Measurements from ENCODE around the gene ANKRD11. TPM values are rescaled to one million over a fixed set of nuclear protein-coding genes. Genes with fewer than 3 reads are reported as not detected.
"Not testable (repeated sequence)": the region's sequence is repeated elsewhere in the genome, so short reads cannot be mapped to it uniquely, and the experiment has no call there.

ANKRD11 gene
- polyA plus RNA-seq, 4 donors: 48.4 to 86.7 (median 65.5) TPM

DNA sequence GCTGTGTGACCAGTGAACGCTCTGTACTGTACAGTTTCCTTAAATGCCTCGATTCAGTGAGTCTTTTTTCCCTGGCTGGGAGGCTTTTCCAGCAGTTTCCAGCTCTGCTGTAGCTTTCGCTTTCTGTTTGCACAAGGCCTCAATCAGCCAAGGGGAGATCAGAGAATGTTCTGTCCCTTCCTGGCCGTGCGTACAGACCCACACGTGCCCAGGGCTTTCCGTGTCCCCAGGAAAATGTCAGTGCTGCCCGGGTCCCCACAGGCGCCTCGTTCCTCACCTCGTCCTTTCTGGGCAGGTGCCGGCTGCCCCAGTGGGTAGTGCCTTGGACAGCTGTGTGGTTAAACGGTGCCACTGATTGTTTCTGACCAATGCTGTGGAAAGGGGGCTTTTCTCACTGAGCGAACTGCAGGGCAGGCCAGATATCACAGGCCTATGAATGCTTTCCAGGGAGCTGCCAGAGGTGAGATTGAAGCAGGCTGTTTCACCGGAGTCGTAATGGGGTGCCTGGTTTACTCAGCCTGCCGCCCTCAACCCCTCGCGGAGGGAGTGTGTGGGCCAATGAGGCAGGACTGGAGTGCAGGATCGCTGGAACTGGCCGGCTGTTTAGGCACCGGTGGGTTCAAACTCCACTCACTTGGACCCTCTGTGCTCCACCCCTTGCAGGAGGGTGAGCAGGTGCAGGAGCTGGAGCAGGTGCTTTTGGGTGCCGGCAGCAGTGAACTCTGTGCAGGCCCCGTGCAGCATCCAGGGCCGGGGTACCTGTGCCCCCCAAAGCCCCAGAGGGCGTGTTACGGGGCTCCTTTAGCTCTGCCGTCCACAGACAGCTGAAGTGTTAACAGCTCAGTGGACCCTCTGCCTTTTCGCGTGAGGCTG is 228.4 kb downstream of the ANKRD11 start:
- H3K9me3 ChIP-seq (ENCODE audit: control insufficient read depth in 2 of 2, insufficient read depth in 1 of 2, low read depth in 1 of 2, low read length in 1 of 2): peaks cover 0 to 17% of the 10 kb centered on the region in 2 donors
- peak overlapping the region in 1 of 3 donors; percentile 23 for H3K4me3 ChIP-seq (ENCODE audit: low read depth in 1 of 3, low read length in 3 of 3)
- no peak for FAIRE-seq

DNA sequence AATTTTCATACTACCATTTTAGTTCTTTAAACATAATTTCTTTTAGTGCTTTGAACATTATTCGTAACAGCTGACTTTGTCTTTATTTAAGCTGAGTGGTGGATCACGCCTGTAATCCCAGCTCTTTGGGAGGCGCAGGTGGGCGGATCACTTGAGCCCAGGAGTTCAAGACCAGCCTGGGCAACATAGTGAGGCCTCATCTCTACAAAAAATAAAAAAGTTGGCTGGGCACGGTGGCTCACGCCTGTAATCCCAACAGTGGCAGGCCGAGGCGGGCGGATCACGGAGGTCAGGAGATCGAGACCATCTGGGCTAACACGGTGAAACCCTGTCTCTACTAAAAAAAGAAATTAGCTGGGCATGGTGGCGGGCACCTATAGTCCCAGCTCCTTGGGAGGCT is 230.5 kb downstream of the ANKRD11 start:
- not testable (repeated sequence) for H3K36me3 ChIP-seq (ENCODE audit: control insufficient read depth in 3 of 3, insufficient read depth in 2 of 3, low read depth in 1 of 3, low read length in 3 of 3); DNase-seq; H3K27ac ChIP-seq (ENCODE audit: low read depth in 1 of 3, low read length in 2 of 3); H3K4me3 ChIP-seq (ENCODE audit: low read depth in 1 of 3, low read length in 3 of 3); FAIRE-seq
- Histone ChIP-seq H3K9me3 (ENCODE audit: control insufficient read depth in 2 of 2, insufficient read depth in 1 of 2, low read depth in 1 of 2, low read length in 1 of 2) (peaks cover 0 to 17% of the 10 kb centered on the region in 2 donors), H3K27me3 (ENCODE audit: control insufficient read depth in 3 of 3, insufficient read depth in 3 of 3, low read length in 3 of 3) (peaks cover 0 to 18% (median 0%) of the 10 kb centered on the region in 3 donors), H3K4me1 (ENCODE audit: control insufficient read depth in 3 of 3, insufficient read depth in 2 of 3, low read depth in 1 of 3, low read length in 2 of 3) (peaks cover 0 to 14% (median 1%) of the 10 kb centered on the region in 3 donors)
- WGBS, 3 donors: 91 to 97% (median 95%) methylated on average over 13 of the region's 13 CpGs

More for the DNA sequence above, 228.4 kb downstream of the ANKRD11 start:
- 19 to 66% (median 46%) methylated on average over 30 of the region's 30 CpGs for WGBS, 3 donors
- DNase-seq: peak; percentile 31 to 82
- H3K27me3 ChIP-seq (ENCODE audit: control insufficient read depth in 3 of 3, insufficient read depth in 3 of 3, low read length in 3 of 3): peaks cover 0 to 12% (median 0%) of the 10 kb centered on the region in 3 donors
- H3K36me3 ChIP-seq (ENCODE audit: control insufficient read depth in 3 of 3, insufficient read depth in 2 of 3, low read depth in 1 of 3, low read length in 3 of 3): peaks cover 0 to 21% (median 7%) of the 10 kb centered on the region in 3 donors
- peaks cover 0 to 9% (median 1%) of the 10 kb centered on the region in 3 donors for H3K4me1 ChIP-seq (ENCODE audit: control insufficient read depth in 3 of 3, insufficient read depth in 2 of 3, low read depth in 1 of 3, low read length in 2 of 3)
- H3K27ac ChIP-seq (ENCODE audit: low read depth in 1 of 3, low read length in 2 of 3): peak overlapping the region in 2 of 3 donors; percentile 7 to 69

DNA sequence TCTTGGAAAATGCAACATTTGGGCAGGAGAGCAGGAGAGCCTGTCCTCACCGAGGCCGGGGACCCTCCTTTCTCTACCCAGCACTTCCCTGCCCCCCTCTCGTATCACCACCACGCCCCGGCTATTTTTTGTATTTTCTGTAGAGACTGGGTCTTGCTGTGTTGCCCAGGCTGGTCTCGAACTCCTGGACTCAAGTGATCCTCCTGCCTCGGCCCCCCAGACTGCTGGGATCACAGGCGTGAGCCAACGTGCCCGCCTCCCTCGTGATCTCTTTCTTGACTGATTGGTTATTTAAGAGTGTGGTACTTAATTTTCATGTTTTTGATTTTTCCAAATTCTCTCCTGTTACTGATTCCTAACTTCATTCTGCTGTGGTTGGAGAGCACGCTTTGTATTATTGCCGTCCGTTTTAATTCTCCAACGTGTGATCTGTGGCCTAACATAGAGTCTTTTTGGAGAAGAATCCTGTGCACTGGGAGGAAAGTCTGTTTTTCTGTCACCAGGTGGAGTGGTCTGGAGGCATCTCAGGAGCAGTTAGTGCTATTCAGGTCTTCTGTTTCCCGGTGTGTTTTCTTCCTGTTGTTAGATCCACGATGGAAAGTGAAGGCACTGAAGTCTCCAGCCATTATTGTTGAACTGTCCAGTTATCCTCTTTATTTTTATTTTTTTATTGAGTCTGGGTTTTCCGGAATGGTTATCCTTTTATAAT is 232.4 kb downstream of the ANKRD11 start:
- DNase-seq (peak in 1 of 2 donors; percentile 18), FAIRE-seq (no peak)
- Histone ChIP-seq H3K9me3 (ENCODE audit: control insufficient read depth in 2 of 2, insufficient read depth in 1 of 2, low read depth in 1 of 2, low read length in 1 of 2) (peaks cover 0 to 13% of the 10 kb centered on the region in 2 donors), H3K27ac (ENCODE audit: low read depth in 1 of 3, low read length in 2 of 3) (peak overlapping the region in 2 of 3 donors; percentile 49 to 90), H3K27me3 (ENCODE audit: control insufficient read depth in 3 of 3, insufficient read depth in 3 of 3, low read length in 3 of 3) (peaks cover 0 to 18% (median 0%) of the 10 kb centered on the region in 3 donors), H3K4me1 (ENCODE audit: control insufficient read depth in 3 of 3, insufficient read depth in 2 of 3, low read depth in 1 of 3, low read length in 2 of 3) (peaks cover 0 to 14% (median 1%) of the 10 kb centered on the region in 3 donors), H3K36me3 (ENCODE audit: control insufficient read depth in 3 of 3, insufficient read depth in 2 of 3, low read depth in 1 of 3, low read length in 3 of 3) (no peaks in the 10 kb centered on the region), H3K4me3 (ENCODE audit: low read depth in 1 of 3, low read length in 3 of 3) (peak overlapping the region in 2 of 3 donors; percentile 20 to 59)
- 51 to 76% (median 58%) methylated on average over 18 of the region's 18 CpGs for WGBS, 3 donors

DNA sequence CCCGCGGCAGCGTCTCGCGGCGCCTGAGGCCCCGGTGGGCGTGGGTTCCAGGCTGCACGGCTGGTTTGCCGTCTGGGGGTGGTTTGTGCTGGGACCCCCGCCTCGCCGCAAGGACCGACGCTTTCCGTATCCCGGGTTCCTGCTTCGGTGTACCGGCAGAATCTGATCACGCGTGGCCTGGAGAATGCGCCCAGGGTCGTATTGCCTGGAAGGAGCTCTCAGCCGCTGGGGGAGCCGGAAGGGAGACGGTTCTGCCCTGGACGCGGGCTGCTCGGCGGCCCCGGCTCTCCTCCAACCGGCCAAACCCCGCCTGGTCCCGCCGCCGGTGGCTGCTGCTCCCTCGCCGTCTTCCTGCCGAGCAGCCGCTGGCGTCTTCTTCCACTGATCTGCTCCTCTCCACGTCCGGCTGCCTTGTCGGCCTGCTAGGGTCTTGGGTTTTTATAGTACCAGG is 233.1 kb downstream of the ANKRD11 start:
- no peak for FAIRE-seq
- peak overlapping the region; percentile 20 to 59 (median 30) for H3K4me3 ChIP-seq (ENCODE audit: low read depth in 1 of 3, low read length in 3 of 3)
- WGBS, 3 donors: 1 to 3% (median 3%) methylated on average over 39 to 44 of the region's 44 CpGs

DNA sequence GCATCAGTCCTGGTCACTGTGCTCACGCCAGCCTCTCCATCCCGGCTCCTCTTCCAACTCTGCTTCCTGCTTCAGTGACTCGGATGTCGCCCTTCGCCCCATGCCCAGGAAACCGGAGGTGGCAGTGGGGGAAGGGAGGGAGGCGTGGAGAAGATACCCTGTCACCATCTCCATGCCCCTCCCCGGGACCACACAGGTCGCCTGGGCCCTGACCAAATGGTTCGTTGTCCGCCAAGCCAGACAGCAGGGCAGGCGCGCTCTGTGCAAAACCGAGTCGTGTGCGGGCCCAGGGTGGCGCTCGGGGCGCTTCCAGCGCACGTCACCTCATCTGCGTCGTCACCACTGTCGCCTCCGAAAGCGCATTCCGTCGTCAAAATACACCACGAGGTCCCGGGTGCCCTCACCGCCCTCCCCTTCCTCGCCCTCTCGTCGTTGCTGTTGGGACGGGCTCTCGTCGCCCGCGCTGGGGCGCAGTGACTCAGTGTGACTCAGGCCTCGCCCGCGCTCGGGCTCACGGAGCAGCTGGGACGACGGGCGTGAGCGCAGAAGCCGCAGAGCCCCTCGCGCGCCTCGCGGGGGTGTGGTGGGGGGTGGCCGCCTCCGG is 233.6 kb downstream of the ANKRD11 start:
- Histone ChIP-seq H3K4me1 (ENCODE audit: control insufficient read depth in 3 of 3, insufficient read depth in 2 of 3, low read depth in 1 of 3, low read length in 2 of 3) (peaks cover 0 to 14% (median 1%) of the 10 kb centered on the region in 3 donors), H3K36me3 (ENCODE audit: control insufficient read depth in 3 of 3, insufficient read depth in 2 of 3, low read depth in 1 of 3, low read length in 3 of 3) (no peaks in the 10 kb centered on the region), H3K4me3 (ENCODE audit: low read depth in 1 of 3, low read length in 3 of 3) (peak overlapping the region in 2 of 3 donors; percentile 42 to 59), H3K9me3 (ENCODE audit: control insufficient read depth in 2 of 2, insufficient read depth in 1 of 2, low read depth in 1 of 2, low read length in 1 of 2) (peaks cover 0 to 1% of the 10 kb centered on the region in 2 donors), H3K27ac (ENCODE audit: low read depth in 1 of 3, low read length in 2 of 3) (peak overlapping the region in 2 of 3 donors; percentile 49 to 90), H3K27me3 (ENCODE audit: control insufficient read depth in 3 of 3, insufficient read depth in 3 of 3, low read length in 3 of 3) (peaks cover 0 to 18% (median 0%) of the 10 kb centered on the region in 3 donors)
- DNase-seq (peak; percentile 79 to 87), FAIRE-seq (no peak)
- WGBS, 3 donors: 4 to 5% (median 5%) methylated on average over 48 to 57 of the region's 57 CpGs

More for the DNA sequence above, 233.1 kb downstream of the ANKRD11 start:
- Histone ChIP-seq H3K36me3 (ENCODE audit: control insufficient read depth in 3 of 3, insufficient read depth in 2 of 3, low read depth in 1 of 3, low read length in 3 of 3) (no peaks in the 10 kb centered on the region), H3K27ac (ENCODE audit: low read depth in 1 of 3, low read length in 2 of 3) (peak overlapping the region in 2 of 3 donors; percentile 49 to 90), H3K9me3 (ENCODE audit: control insufficient read depth in 2 of 2, insufficient read depth in 1 of 2, low read depth in 1 of 2, low read length in 1 of 2) (peaks cover 0 to 7% of the 10 kb centered on the region in 2 donors), H3K4me1 (ENCODE audit: control insufficient read depth in 3 of 3, insufficient read depth in 2 of 3, low read depth in 1 of 3, low read length in 2 of 3) (peaks cover 0 to 14% (median 1%) of the 10 kb centered on the region in 3 donors), H3K27me3 (ENCODE audit: control insufficient read depth in 3 of 3, insufficient read depth in 3 of 3, low read length in 3 of 3) (peaks cover 0 to 18% (median 0%) of the 10 kb centered on the region in 3 donors)
- peak in 1 of 2 donors; percentile 29 for DNase-seq

DNA sequence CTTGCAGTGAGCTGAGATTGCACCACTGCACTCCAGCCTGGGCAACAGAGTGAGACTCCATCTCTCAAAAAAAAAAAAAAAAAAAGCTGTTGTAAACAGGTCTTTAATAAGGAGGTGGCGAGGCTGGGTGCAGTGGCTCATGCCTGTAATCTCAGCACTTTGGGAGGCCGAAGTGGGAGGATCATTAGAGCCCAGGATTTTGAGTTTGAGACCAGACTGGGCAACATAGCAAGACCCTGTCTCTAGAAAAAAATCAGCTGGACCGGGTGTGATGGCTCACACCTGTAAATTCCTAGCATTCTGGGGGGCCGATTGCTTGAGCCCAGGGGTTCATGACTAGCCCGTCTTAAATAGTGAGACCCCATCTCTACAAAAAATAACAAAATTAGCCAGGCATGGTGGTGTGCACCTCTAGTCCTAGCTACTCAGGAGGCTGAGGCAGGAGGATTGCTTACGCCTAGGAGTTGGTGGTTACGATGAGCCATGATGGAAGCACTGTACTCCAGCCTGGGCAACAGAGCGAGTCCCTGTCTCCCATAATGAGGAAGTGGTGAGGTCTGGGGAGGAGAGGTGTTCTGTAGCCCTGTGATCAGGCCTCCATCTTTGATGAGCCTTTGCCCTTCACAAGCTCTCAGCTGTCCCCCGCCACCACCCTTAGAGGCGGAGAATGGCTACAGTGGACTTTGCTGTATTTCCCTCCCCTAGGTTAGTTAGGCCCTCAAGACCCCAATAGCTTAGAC is 236.6 kb downstream of the ANKRD11 start:
- FAIRE-seq: no peak
- H3K27ac ChIP-seq (ENCODE audit: low read depth in 1 of 3, low read length in 2 of 3): no peak overlapping the region
- peaks cover 0 to 18% (median 0%) of the 10 kb centered on the region in 3 donors for H3K27me3 ChIP-seq (ENCODE audit: control insufficient read depth in 3 of 3, insufficient read depth in 3 of 3, low read length in 3 of 3)
- H3K4me1 ChIP-seq (ENCODE audit: control insufficient read depth in 3 of 3, insufficient read depth in 2 of 3, low read depth in 1 of 3, low read length in 2 of 3): peaks cover 0 to 11% (median 1%) of the 10 kb centered on the region in 3 donors
- no peaks in the 10 kb centered on the region for H3K36me3 ChIP-seq (ENCODE audit: control insufficient read depth in 3 of 3, insufficient read depth in 2 of 3, low read depth in 1 of 3, low read length in 3 of 3)
- H3K9me3 ChIP-seq (ENCODE audit: control insufficient read depth in 2 of 2, insufficient read depth in 1 of 2, low read depth in 1 of 2, low read length in 1 of 2): peaks cover 0 to 12% of the 10 kb centered on the region in 2 donors
- no peak overlapping the region for H3K4me3 ChIP-seq (ENCODE audit: low read depth in 1 of 3, low read length in 3 of 3)
- 92 to 95% (median 94%) methylated on average over 10 of the region's 10 CpGs for WGBS, 3 donors
- no peak for DNase-seq

DNA sequence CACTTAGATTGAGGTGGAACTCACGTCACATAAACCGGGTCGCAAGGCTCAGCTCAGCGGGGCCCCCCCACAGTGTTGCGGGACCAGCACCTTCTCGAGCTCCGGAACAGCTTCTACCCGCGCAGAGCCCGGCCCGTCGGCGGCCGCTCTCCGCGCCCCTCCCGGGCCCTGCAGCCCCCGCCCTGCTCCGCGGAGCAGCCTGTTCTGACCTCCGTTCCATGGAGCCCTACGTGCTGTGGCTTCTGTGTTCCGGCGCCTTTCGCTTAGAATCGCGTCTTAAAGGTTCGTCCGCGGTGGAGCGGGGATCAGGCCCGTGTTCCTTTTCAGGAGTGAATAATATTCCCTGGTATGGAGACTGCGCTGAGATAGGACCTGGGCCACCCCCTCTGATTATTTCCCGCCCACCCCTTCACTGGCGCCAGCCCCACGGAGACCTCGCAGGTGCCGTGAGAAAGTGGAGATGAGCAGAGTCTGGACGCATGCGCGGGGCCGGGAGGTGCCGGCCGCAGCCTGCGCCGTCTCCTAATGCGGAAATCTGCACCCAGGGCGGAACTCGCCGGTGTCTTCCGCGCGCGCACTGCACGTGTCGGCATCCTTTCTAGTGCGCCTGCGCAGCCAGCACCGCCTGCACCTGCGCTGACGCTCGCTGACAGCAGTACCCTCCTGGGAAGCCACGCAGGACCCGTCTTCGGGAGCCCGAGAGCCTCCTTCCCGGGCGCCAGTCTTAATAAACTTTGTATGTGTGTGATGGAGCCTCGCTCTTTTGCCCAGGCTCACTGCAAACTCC is 242.0 kb downstream of the ANKRD11 start:
- Histone ChIP-seq H3K4me1 (ENCODE audit: control insufficient read depth in 3 of 3, insufficient read depth in 2 of 3, low read depth in 1 of 3, low read length in 2 of 3) (peaks cover 0 to 4% (median 0%) of the 10 kb centered on the region in 3 donors), H3K4me3 (ENCODE audit: low read depth in 1 of 3, low read length in 3 of 3) (peak overlapping the region in 2 of 3 donors; percentile 30 to 64), H3K27ac (ENCODE audit: low read depth in 1 of 3, low read length in 2 of 3) (no peak overlapping the region), H3K27me3 (ENCODE audit: control insufficient read depth in 3 of 3, insufficient read depth in 3 of 3, low read length in 3 of 3) (peaks cover 0 to 3% (median 0%) of the 10 kb centered on the region in 3 donors), H3K36me3 (ENCODE audit: control insufficient read depth in 3 of 3, insufficient read depth in 2 of 3, low read depth in 1 of 3, low read length in 3 of 3) (no peaks in the 10 kb centered on the region), H3K9me3 (ENCODE audit: control insufficient read depth in 2 of 2, insufficient read depth in 1 of 2, low read depth in 1 of 2, low read length in 1 of 2) (peaks cover 0 to 18% of the 10 kb centered on the region in 2 donors)
- WGBS, 3 donors: 60 to 64% (median 64%) methylated on average over 64 to 69 of the region's 69 CpGs
- DNase-seq (no peak), FAIRE-seq (no peak)

Data from small intestine (tissue), 7 donors.